Uterus (tissue), 4 donors: ENCODE results near the gene RACGAP1. TPM values are rescaled to one million over a fixed set of nuclear protein-coding genes. Genes with fewer than 3 reads are reported as not detected.

Experiments
- DNase-seq, 2 donors: peaks; one replicate each; pipeline ENCODE4 v3.0.0-alpha.2; 2019 to 2020
- H3K27ac ChIP-seq, 2 donors: fragments of 200-600 bp; sonication (generic); 1 replicate in 1 of 2; 2 replicates in 1 of 2; pipeline ENCODE4 v1.5.1; 2016 to 2018
- H3K27me3 ChIP-seq, 2 donors: fragments of 200-600 bp; sonication (generic); one replicate each; pipeline ENCODE4 v1.5.1; 2018 to 2019; ENCODE audit warnings: control low read depth in 1 of 2
- H3K36me3 ChIP-seq, 2 donors: fragments of 200-600 bp; sonication (generic); one replicate each; pipeline ENCODE4 v1.5.1; 2019; ENCODE audit warnings: control low read depth in 1 of 2
- H3K4me1 ChIP-seq, 2 donors: fragments of 200-600 bp; sonication (generic); one replicate each; pipeline ENCODE4 v1.5.1; 2018 to 2019; ENCODE audit warnings: control low read depth in 1 of 2
- H3K4me3 ChIP-seq, 2 donors: fragments of 200-600 bp; sonication (generic); 1 replicate in 1 of 2; 2 replicates in 1 of 2; pipeline ENCODE4 v1.5.1; 2018 to 2019; ENCODE audit warnings: mild to moderate bottlenecking in 1 of 2
- H3K9me3 ChIP-seq, 2 donors: fragments of 200-600 bp; sonication (generic); one replicate each; pipeline ENCODE4 v1.5.1; 2019; ENCODE audit warnings: control low read depth in 1 of 2
- POLR2A ChIP-seq, 2 donors: fragments of 450-650 bp; IDR thresholded peaks; one replicate each; pipeline ENCODE4 v1.6.1; 2016; ENCODE audit warnings: antibody characterized with exemption in 2 of 2, mild to moderate bottlenecking in 1 of 2, moderate library complexity in 1 of 2
- intact Hi-C: fragments of 100-400 bp; cut with DNase I; formaldehyde crosslinking; loops from one replicate; pipeline ENCODE4 v1.15.1; 2023; ENCODE audit warnings: low total_unique reads
- total RNA-seq, 4 donors: library from RNA; depleted of rRNA in 3 of 4; stranded (reverse); fragments of >200 nt in 3 of 4; gene quantifications; one replicate each; pipeline versions ENCODE4 v1.1.0 to v1.2.4, GENCODE V29; 2014 to 2023
- TF ChIP-seq, protein P1 (sequence below), 4 experiments: fragments of 200-600 bp in 2 of 4; fragments of 450-650 bp in 2 of 4; sonication (generic) in 2 of 4; IDR thresholded peaks; one replicate each; pipeline ENCODE4 v1.5.1; 2016 to 2019; ENCODE audit warnings: antibody characterized with exemption in 4 of 4, mild to moderate bottlenecking in 2 of 4, moderate library complexity in 1 of 4
- donor health status: DM: yes; HTN: yes; CAD: no.

RACGAP1 gene
- total RNA-seq, 4 donors from 2014 or later: 8.5 to 57.8 (median 9.3) TPM

DNA sequence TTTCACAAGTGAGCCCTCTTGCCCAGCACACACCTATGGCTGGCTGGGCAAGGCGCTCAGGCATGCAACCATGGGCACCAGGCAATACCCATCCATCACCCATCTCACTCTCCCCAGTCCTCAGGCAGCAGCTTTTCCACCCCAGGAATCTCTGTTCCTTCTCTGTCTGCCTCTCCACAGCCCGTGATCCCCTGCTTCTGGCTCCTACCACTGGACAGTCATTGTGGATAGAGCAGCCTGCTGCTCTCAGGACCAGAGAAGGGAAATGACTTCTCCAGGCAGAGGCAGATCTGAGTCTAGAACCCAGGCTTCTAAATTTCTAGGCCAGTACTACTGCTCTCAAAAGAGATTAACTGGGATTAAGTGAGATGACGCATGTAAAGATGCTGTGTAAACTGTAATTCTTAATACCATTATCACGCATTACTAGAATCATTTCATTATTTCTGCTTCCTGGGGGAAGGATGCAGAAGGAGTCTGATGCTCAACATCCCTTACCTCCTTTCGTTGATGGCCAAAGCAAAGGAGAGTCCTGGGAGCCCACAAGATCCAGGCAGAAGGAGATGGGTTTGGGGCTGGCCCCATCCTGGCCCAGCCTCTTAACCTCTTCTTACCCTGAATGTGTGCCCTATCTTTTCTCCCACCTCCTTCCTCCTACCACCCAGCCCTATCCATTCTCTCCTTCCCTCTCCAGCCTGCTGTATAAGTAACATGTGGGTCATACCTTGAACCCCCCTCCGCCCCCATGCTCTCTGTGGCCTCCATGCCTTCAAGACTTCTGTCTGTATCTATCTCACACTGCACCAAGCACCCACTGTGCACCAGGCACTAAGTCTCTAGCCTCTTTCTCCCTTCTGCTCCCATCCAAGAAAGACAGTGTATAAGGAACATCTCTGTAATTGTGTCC, 68.4 kb downstream of the RACGAP1 start:
- Histone ChIP-seq H3K4me1 (peaks cover 0 to 8% of the 10 kb centered on the region in 2 donors), H3K27ac (no peak overlapping the region), H3K9me3 (no peaks in the 10 kb centered on the region), H3K27me3 (peaks cover 11 to 12% of the 10 kb centered on the region in 2 donors), H3K4me3 (no peak overlapping the region), H3K36me3 (no peaks in the 10 kb centered on the region)
- TF ChIP-seq POLR2A (IDR thresholded peaks at IDR 0.05): no peak
- TF ChIP-seq, protein P1, sequence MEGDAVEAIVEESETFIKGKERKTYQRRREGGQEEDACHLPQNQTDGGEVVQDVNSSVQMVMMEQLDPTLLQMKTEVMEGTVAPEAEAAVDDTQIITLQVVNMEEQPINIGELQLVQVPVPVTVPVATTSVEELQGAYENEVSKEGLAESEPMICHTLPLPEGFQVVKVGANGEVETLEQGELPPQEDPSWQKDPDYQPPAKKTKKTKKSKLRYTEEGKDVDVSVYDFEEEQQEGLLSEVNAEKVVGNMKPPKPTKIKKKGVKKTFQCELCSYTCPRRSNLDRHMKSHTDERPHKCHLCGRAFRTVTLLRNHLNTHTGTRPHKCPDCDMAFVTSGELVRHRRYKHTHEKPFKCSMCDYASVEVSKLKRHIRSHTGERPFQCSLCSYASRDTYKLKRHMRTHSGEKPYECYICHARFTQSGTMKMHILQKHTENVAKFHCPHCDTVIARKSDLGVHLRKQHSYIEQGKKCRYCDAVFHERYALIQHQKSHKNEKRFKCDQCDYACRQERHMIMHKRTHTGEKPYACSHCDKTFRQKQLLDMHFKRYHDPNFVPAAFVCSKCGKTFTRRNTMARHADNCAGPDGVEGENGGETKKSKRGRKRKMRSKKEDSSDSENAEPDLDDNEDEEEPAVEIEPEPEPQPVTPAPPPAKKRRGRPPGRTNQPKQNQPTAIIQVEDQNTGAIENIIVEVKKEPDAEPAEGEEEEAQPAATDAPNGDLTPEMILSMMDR (IDR thresholded peaks at IDR 0.05): no peak
- no peak for DNase-seq
- intact Hi-C loops: no loop called here

DNA sequence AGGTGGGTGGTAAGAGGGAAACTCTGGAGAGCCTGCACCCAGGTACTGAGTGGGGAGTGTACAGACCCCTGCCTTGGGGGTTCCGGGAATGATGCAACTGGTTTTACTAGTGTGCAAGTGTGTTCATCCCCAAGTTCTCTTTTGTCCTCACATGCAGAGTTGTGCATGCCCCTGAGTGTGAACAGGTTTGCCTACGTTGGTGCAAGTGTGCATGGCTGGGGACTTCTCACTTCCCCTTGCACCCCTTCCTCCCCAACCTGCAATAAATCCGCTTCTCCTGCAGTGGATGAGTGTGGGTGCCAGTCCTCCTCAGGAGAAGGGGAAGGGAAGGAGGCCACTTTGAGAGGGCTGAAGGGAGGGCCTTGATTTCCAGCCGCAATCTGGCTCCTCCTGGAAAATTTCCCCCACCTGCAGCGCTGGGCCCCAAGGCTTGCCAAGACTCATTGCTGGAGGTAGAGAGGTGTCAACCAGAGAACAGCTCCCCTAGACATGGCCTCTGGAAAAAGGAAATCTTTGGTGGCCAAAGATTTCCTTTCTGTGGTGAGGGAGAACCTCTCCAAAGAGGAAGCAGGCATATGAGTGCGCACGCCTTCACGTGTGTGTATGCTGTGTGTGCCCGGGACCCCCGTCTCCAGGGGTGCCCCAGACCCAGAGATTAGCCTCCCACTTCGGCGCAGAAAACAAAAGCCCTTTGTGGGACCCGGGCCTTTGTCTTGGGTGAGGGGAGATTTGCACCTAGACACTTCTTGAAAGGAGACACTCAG, 69.2 kb downstream of the RACGAP1 start:
- Histone ChIP-seq H3K27me3 (peaks cover 8 to 11% of the 10 kb centered on the region in 2 donors), H3K27ac (no peak overlapping the region), H3K4me1 (peaks cover 0 to 3% of the 10 kb centered on the region in 2 donors), H3K4me3 (no peak overlapping the region), H3K9me3 (no peaks in the 10 kb centered on the region), H3K36me3 (no peaks in the 10 kb centered on the region)
- intact Hi-C loops: no loop called here
- no peak for TF ChIP-seq POLR2A (IDR thresholded peaks at IDR 0.05)
- TF ChIP-seq, protein P1 (IDR thresholded peaks at IDR 0.05): no peak
- DNase-seq: no peak

DNA sequence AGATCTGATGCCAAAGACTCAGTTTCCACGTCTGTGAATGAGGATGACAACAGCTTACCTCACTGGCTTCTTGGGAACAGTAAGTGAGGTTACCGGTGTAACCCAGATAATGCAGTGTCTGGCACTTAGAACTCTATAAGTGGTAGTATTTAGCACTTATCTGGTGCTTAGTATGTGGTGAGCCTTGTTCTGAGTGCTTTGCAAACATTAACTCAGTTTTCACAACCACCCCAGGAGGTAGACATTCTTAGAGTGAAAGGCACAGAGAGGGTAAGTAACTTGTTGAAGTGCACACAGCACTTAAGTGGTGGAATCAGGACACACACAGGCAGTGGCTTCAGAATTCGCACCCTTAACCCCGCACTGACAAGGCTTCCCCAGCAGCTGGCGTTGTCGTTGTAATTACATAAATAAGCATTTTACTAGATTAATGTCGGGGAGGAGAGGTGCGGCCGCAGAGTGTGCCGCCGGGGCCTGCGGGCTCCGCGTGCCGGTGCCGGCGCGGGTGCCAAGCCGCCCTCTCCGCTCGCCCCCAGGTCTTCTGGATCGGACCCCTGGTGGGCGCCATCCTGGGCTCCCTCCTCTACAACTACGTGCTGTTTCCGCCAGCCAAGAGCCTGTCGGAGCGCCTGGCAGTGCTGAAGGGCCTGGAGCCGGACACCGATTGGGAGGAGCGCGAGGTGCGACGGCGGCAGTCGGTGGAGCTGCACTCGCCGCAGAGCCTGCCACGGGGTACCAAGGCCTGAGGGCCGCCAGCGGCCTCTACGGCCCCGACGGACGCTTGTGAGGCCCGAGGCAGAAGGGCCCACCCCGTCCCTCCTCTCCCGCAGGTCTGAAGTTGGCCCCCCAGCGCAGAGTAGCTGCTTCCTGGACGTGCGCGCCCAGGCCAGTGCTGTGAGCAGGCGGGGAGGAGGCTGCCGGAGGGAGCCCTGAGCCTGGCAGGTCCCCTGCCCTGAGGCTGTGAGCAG, 70.1 kb downstream of the RACGAP1 start:
- TF ChIP-seq, protein P1 (IDR thresholded peaks at IDR 0.05): no peak
- no peak for TF ChIP-seq POLR2A (IDR thresholded peaks at IDR 0.05)
- Histone ChIP-seq H3K36me3 (no peaks in the 10 kb centered on the region), H3K9me3 (no peaks in the 10 kb centered on the region), H3K27ac (no peak overlapping the region), H3K4me1 (no peaks in the 10 kb centered on the region), H3K4me3 (no peak overlapping the region), H3K27me3 (peaks cover 3 to 4% of the 10 kb centered on the region in 2 donors)
- DNase-seq: no peak
- intact Hi-C loops: no loop called here

DNA sequence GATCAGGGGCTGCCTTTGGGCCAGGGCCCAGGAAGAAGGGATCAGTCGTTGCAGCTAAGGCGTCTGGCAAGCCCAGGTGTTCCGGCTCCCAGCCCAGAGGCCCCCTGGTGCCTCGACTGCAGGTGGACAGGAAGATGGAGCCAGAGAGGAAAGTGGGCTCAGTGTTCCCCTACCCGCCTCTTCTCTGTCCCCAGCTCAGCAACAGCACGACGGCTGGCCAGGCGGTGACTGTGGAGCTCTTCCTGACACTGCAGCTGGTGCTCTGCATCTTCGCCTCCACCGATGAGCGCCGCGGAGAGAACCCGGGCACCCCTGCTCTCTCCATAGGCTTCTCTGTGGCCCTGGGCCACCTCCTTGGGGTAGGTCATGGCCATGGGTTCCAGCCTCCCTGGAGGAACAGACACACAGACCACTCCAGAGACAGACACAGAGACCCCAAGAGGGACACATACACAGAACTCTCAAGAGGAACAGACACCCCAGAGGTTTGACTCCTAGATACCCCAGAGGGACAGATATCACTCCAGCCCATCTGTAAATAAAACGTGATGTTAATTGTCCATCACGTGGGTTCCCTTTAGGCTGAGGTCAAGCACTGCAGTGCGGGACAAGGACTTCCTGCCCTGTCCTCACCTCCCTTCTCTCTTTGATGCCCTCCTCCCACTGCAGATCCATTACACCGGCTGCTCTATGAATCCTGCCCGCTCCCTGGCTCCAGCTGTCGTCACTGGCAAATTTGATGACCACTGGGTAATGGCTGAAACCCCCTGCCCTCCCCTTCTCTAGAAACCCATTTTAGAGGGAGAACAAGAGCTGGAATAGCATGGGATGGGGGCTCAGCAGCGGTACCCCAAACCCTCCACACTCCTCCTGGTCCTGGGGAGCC, 71.1 kb downstream of the RACGAP1 start:
- H3K36me3 ChIP-seq: no peaks in the 10 kb centered on the region
- no peaks in the 10 kb centered on the region for H3K4me1 ChIP-seq
- no peaks in the 10 kb centered on the region for H3K9me3 ChIP-seq
- intact Hi-C loops: no loop called here
- TF ChIP-seq, protein P1 (IDR thresholded peaks at IDR 0.05): no peak
- TF ChIP-seq POLR2A (IDR thresholded peaks at IDR 0.05): no peak
- peaks cover 0 to 3% of the 10 kb centered on the region in 2 donors for H3K27me3 ChIP-seq
- H3K4me3 ChIP-seq: no peak overlapping the region
- H3K27ac ChIP-seq: no peak overlapping the region
- no peak for DNase-seq
